ENCODE data around the gene DENND1A.

Gene DENND1A

GRCh38 chr9:123421186-123421585 lies 508.7 kb downstream of the DENND1A start:
- DNase-seq (ENCODE audit: low read depth), result no peak
- TF ChIP-seq CTCF (conservative IDR thresholded peaks at IDR 0.05; ENCODE audit: low read depth, low read length), result no peak
- H3K4me3 ChIP-seq (ENCODE audit: low read length), result no peak overlapping the region

- no peak for TF ChIP-seq CTCF (conservative IDR thresholded peaks at IDR 0.05; ENCODE audit: low read depth, low read length)
- DNase-seq (ENCODE audit: low read depth), result no peak
- no peak overlapping the region for H3K4me3 ChIP-seq (ENCODE audit: low read length)
Measured at GRCh38 chr9:123420592-123421111, 509.3 kb downstream of the DENND1A start.

GRCh38 chr9:123419721-123420591 lies 510.0 kb downstream of the DENND1A start:
- DNase-seq (ENCODE audit: low read depth), result no peak

GRCh38 chr9:123419091-123419490 lies 510.8 kb downstream of the DENND1A start:
- H3K4me3 ChIP-seq (ENCODE audit: low read length), result no peak overlapping the region
- DNase-seq (ENCODE audit: low read depth), result no peak
- TF ChIP-seq CTCF (conservative IDR thresholded peaks at IDR 0.05; ENCODE audit: low read depth, low read length), result no peak

More at GRCh38 chr9:123419721-123420591, 510.0 kb downstream of the DENND1A start:
- TF ChIP-seq CTCF (conservative IDR thresholded peaks at IDR 0.05; ENCODE audit: low read depth, low read length), result no peak
- H3K4me3 ChIP-seq (ENCODE audit: low read length), result no peak overlapping the region

DNA sequence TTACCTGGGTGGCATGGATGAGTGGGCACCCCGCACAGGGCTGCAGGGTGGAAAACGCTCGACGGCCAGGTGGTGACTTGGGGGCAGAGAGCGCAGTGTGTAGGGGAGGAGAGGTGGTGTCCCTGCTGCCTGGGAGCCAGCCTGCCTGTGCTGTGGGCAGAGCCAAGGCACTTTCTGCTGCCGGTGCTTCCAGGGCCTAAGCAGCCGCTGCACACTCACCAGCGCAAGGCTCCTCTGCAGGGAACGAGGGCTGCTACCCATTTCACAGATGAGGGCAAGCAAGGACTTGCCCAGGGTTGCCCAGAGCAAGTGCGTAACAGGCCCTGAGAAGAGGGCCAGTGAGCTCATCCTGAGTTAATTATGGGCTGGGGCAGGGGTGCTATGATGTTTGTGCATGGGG lies 511.4 kb downstream of the DENND1A start:
- no peak overlapping the region for H3K4me3 ChIP-seq (ENCODE audit: low read length)
- no peak for TF ChIP-seq CTCF (conservative IDR thresholded peaks at IDR 0.05; ENCODE audit: low read depth, low read length)
- DNase-seq (ENCODE audit: low read depth), result no peak

DNA sequence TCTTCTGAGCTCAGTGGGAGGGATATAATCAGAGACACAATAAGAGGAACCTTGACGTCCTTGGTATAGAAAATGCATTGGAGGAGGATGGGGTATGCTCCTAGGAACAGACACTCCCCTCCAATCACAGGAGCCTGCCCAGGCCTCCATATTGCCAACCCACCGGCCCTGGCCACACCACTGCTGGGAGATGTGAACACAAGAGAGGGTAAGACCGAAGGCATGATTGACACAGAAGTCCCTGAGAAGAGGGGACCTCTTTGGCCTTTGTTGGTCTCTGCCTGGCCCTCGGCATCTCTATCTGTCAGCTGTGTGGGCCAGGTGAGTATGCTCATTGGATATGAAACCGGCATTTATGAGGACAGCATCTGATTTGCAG lies 511.9 kb downstream of the DENND1A start:
- no peak for DNase-seq (ENCODE audit: low read depth)
- no peak for TF ChIP-seq CTCF (conservative IDR thresholded peaks at IDR 0.05; ENCODE audit: low read depth, low read length)
- H3K4me3 ChIP-seq (ENCODE audit: low read length), result no peak overlapping the region

Measured in retinal pigment epithelial cell (primary cell).